ENCODE data around the gene OR52H1.

OR52H1 gene

DNA sequence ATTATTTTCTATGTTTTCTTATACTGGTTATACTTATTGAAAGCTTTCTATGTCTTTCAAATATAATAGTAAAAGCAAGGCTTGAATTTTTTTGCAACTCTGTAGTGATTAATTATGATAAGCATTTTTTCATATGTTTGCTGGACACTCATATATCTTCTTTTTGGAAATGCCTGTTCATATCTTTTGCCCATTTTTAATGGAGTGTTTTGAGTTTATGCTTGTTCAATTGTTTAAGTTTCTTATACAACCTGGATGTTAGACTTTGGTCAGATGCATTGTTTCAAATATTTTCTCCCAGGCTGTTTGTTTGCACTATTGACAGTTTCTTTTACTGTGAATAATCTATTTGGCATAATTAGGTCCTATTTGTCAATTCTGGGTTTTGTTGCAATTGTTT is 11.9 kb downstream of the OR52H1 start:
- no peak for DNase-seq (ENCODE audit: extremely low read depth, low read depth)
- TF ChIP-seq, protein P1, sequence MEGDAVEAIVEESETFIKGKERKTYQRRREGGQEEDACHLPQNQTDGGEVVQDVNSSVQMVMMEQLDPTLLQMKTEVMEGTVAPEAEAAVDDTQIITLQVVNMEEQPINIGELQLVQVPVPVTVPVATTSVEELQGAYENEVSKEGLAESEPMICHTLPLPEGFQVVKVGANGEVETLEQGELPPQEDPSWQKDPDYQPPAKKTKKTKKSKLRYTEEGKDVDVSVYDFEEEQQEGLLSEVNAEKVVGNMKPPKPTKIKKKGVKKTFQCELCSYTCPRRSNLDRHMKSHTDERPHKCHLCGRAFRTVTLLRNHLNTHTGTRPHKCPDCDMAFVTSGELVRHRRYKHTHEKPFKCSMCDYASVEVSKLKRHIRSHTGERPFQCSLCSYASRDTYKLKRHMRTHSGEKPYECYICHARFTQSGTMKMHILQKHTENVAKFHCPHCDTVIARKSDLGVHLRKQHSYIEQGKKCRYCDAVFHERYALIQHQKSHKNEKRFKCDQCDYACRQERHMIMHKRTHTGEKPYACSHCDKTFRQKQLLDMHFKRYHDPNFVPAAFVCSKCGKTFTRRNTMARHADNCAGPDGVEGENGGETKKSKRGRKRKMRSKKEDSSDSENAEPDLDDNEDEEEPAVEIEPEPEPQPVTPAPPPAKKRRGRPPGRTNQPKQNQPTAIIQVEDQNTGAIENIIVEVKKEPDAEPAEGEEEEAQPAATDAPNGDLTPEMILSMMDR (IDR thresholded peaks at IDR 0.05; ENCODE audit: low read depth, low read length, missing control alignments), result no peak

DNA sequence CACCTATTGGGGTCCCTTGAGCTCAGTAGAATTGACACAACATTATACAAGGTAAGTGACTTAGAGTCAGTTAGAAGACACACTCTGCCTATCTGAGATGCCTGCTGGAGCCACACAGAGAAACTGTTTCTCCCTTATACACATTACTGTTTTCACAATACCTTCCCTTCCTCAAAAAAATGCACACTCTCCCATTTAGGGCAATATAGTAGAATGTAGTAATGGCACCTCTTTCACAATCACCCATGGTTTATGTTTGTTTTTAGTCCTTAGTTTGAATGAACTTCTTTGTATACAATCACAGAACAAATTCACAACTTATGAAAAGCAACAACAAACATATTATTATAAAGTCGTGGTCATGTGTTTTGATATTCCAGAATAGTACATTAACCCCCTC is 14.3 kb downstream of the OR52H1 start:
- no peak overlapping the region for H3K4me3 ChIP-seq (replicated peaks; ENCODE audit: low read depth, low read length)
- no peak for DNase-seq (ENCODE audit: extremely low read depth, low read depth)
- TF ChIP-seq, protein P1 (IDR thresholded peaks at IDR 0.05; ENCODE audit: low read depth, low read length, missing control alignments), result no peak

More for the DNA sequence above, 11.9 kb downstream of the OR52H1 start:
- H3K4me3 ChIP-seq (replicated peaks; ENCODE audit: low read depth, low read length), result no peak overlapping the region

DNA sequence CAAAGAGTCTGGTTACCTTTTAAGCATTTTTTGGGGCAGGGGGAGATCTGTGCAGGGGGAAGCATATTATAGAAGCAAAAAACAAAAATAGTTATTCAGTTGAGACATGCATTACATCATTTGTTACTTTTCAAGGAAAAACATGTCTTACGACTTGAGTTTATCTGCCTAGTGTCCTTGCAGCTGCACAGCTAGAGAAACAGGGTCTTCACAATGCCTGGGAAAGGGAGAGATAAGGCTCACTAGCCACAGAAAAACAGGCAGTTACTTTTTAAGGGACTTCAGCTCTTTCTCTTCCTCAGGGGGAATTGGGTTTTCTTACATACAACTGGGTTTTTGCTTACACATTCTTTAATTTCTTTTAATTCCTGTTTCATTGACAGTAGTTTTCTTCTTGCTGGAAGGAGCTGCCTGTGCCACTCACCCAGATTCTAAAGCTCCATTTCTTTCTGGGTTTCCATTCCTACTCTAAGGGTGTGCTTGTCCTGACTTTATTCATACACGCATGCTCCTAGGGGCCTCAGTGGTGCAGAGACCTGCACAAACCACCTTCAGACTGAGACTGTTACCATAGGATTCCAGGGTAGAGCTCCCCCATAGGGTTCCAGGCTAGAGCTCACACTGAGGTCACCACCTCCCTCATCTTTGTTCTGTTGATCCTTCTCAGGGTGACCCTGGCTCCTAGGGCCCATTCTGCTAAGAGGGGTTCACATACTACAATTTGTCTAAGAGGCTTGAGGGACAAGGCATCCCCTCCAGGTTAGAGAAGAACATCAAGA is 17.1 kb downstream of the OR52H1 start:
- no peak for DNase-seq (ENCODE audit: extremely low read depth, low read depth)
- H3K4me3 ChIP-seq (replicated peaks; ENCODE audit: low read depth, low read length), result no peak overlapping the region
- TF ChIP-seq, protein P1 (IDR thresholded peaks at IDR 0.05; ENCODE audit: low read depth, low read length, missing control alignments), result no peak

DNA sequence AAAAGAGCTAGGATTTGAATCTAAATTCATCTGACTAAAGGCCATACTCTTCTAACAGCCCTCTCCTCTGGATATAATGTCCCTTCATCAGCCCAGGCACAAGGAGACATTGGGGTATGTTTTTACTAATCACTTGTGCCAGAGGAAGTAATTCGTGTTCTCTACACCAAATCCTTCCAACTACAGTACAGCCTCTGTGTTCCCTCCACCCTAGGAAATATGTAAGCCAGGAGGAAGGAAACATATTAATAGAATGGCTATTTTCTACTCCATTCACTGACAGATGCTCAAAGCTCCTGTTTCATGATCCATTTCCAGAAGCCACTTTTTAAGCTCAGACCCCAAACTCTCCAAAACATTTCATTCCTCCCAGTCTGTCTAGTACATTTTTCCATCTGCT is 19.8 kb downstream of the OR52H1 start:
- DNase-seq (ENCODE audit: extremely low read depth, low read depth), result no peak
- TF ChIP-seq, protein P1 (IDR thresholded peaks at IDR 0.05; ENCODE audit: low read depth, low read length, missing control alignments), result no peak
- no peak overlapping the region for H3K4me3 ChIP-seq (replicated peaks; ENCODE audit: low read depth, low read length)

DNA sequence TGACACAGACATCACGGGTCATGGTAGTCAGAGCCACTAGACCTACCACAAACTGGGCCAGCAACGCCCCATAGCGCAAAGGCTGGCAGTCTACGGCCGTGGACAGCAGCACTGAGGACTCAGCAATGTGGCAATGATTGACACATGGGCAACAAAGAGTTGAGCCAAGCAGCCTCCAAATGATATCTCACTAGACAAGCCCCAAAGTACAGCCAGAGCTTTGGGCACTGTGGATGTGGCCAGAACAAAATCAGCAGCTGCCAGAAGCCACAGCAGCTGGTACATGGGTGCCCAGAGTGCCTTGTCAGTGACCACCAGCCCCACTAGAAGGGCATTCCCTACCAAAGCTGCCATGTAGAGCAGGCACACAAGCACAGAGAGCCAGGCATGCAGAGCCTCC is 20.6 kb downstream of the OR52H1 start:
- DNase-seq (ENCODE audit: extremely low read depth, low read depth), result no peak
- TF ChIP-seq, protein P1 (IDR thresholded peaks at IDR 0.05; ENCODE audit: low read depth, low read length, missing control alignments), result no peak
- H3K4me3 ChIP-seq (replicated peaks; ENCODE audit: low read depth, low read length), result no peak overlapping the region

DNA sequence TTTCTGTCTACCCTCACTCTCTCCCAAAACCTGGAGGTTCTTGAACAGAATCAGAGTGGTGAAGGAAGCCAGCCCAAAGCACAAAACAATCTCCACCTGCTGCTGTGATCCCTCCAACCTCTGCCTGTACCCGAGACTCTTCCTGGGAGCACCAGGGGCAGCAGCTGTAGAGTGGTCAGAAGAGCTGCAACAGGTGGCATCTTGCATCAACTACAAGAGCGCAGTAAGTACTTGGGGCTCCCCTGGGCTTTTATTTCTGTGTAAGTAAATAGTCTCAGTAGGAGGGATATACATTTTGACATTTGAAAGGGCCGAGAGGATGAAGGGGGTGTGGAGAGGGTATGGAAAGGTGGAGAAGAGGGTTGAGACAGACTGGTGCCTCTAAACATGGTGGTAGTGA is 23.6 kb downstream of the OR52H1 start:
- TF ChIP-seq, protein P1 (IDR thresholded peaks at IDR 0.05; ENCODE audit: low read depth, low read length, missing control alignments), result no peak
- DNase-seq (ENCODE audit: extremely low read depth, low read depth), result no peak
- H3K4me3 ChIP-seq (replicated peaks; ENCODE audit: low read depth, low read length), result no peak overlapping the region

DNA sequence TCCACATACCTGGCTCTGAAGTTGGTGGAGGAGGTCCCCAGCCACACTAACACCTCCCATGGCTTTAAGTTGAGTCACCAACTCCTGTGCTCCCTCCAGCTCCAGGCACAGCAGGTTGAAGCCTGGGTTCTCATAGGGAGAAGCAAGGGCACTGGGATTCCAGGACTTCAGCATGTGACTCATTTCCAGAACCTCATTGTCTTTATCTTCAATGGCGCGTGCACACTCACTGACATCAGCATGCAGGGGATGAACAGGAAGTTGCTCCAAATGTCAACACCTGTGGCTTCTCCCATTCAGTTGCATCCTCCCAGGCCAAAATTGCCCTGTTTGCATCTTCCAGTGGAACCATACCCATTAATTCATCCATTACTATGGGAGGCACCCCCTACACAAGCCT is 26.0 kb downstream of the OR52H1 start:
- H3K4me3 ChIP-seq (replicated peaks; ENCODE audit: low read depth, low read length), result no peak overlapping the region
- DNase-seq (ENCODE audit: extremely low read depth, low read depth), result no peak
- TF ChIP-seq, protein P1 (IDR thresholded peaks at IDR 0.05; ENCODE audit: low read depth, low read length, missing control alignments), result no peak

Measured in HFF-Myc (cell line).